ENCODE measurements around the gene C16orf90.
"Not testable (repeated sequence)": the region's sequence is repeated elsewhere in the genome, so short reads cannot be mapped to it uniquely, and the experiment has no call there.

- TF ChIP-seq, protein P1, sequence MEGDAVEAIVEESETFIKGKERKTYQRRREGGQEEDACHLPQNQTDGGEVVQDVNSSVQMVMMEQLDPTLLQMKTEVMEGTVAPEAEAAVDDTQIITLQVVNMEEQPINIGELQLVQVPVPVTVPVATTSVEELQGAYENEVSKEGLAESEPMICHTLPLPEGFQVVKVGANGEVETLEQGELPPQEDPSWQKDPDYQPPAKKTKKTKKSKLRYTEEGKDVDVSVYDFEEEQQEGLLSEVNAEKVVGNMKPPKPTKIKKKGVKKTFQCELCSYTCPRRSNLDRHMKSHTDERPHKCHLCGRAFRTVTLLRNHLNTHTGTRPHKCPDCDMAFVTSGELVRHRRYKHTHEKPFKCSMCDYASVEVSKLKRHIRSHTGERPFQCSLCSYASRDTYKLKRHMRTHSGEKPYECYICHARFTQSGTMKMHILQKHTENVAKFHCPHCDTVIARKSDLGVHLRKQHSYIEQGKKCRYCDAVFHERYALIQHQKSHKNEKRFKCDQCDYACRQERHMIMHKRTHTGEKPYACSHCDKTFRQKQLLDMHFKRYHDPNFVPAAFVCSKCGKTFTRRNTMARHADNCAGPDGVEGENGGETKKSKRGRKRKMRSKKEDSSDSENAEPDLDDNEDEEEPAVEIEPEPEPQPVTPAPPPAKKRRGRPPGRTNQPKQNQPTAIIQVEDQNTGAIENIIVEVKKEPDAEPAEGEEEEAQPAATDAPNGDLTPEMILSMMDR (IDR thresholded peaks at IDR 0.05): peak; percentile 42 to 76 (median 61)
- TF ChIP-seq POLR2A (IDR thresholded peaks at IDR 0.05): not testable (repeated sequence)
These were observed 32.0 kb upstream of the C16orf90 start for GRCh38 chr16:3527216-3527829.
